HG03045 (cell line): ENCODE measurements around the gene EXOSC7.
"Not testable (repeated sequence)": the region's sequence is repeated elsewhere in the genome, so short reads cannot be mapped to it uniquely, and the experiment has no call there.

ENCODE experiments used
- ATAC-seq: cut with Tn5 transposase; IDR thresholded peaks from one replicate; pipeline ENCODE4 v1.9.1; 2021; ENCODE audit warnings: mild to moderate bottlenecking, moderate library complexity; ENCODE audit not compliant: unreplicated experiment

EXOSC7 gene

GRCh38 chr3:44961888-44962287 lies 14.2 kb upstream of the EXOSC7 start:
- ATAC-seq, result no peak

- no peak for ATAC-seq
Observed at GRCh38 chr3:44962621-44963393, 13.2 kb upstream of the EXOSC7 start.

GRCh38 chr3:44963571-44964325 lies 12.3 kb upstream of the EXOSC7 start:
- no peak for ATAC-seq

GRCh38 chr3:44965165-44965564 lies 10.9 kb upstream of the EXOSC7 start:
- ATAC-seq, result no peak

GRCh38 chr3:44966795-44967278 lies 9.2 kb upstream of the EXOSC7 start:
- no peak for ATAC-seq

- ATAC-seq, result no peak
Observed at GRCh38 chr3:44968447-44968858, 7.6 kb upstream of the EXOSC7 start.

GRCh38 chr3:44969154-44969827 lies 6.8 kb upstream of the EXOSC7 start:
- no peak for ATAC-seq

GRCh38 chr3:44969828-44970179 lies 6.2 kb upstream of the EXOSC7 start:
- no peak for ATAC-seq

- no peak for ATAC-seq
Observed at GRCh38 chr3:44970926-44971490, 5.0 kb upstream of the EXOSC7 start.

GRCh38 chr3:44974416-44974815 lies 1.6 kb upstream of the EXOSC7 start:
- ATAC-seq, result no peak

- ATAC-seq, result no peak
Observed at GRCh38 chr3:44981220-44981619, 5.2 kb downstream of the EXOSC7 start.

GRCh38 chr3:44981751-44982150 lies 5.7 kb downstream of the EXOSC7 start:
- ATAC-seq, result peak; percentile 55

- ATAC-seq, result no peak
Observed at GRCh38 chr3:44982817-44983216, 6.8 kb downstream of the EXOSC7 start.

GRCh38 chr3:44983484-44983941 lies 7.5 kb downstream of the EXOSC7 start:
- no peak for ATAC-seq

- no peak for ATAC-seq
Observed at GRCh38 chr3:44984335-44984734, 8.3 kb downstream of the EXOSC7 start.

GRCh38 chr3:44986330-44986729 lies 10.3 kb downstream of the EXOSC7 start:
- not testable (repeated sequence) for ATAC-seq

- ATAC-seq, result no peak
Observed at GRCh38 chr3:44987332-44987731, 11.3 kb downstream of the EXOSC7 start.

GRCh38 chr3:44988073-44988472 lies 12.0 kb downstream of the EXOSC7 start:
- no peak for ATAC-seq

GRCh38 chr3:44989141-44989540 lies 13.1 kb downstream of the EXOSC7 start:
- no peak for ATAC-seq

GRCh38 chr3:44989636-44990373 lies 13.8 kb downstream of the EXOSC7 start:
- ATAC-seq, result no peak

- no peak for ATAC-seq
Observed at GRCh38 chr3:44991326-44991725, 15.3 kb downstream of the EXOSC7 start.
